Measurements from ENCODE around the gene OR2K2. TPM values are rescaled to one million over a fixed set of nuclear protein-coding genes. Genes with fewer than 3 reads are reported as not detected.

Gene OR2K2
- not detected in 2 replicates for total RNA-seq

DNA sequence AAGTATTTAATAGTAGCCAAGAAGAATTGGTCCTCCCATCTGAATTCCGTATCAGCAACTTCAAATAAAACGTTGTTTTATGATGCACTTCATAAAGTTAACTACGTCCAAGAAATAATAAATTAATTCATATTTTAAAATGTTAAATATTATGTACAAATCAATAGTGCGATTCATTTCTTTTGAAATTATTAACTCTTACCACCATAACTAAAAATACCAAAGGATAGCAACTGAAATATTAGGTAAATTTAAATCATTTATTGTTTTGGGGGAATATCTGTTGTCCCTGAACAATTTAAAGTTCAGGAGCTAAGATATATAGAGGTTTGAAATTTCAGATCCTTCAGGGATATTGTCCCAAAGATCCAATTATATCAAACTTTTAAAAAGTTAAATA lies at the start of gene OR2K2:
OR2K2 (minus strand) TSS at position 101 of the 400 bp plus-strand sequence. CDS start 1,791 bp downstream, outside the sequence.

Other genes with a start within 250 kb of the OR2K2 start
- 110 and 118 TPM in 2 replicates for gene ECPAS, start 154.2 kb upstream of the OR2K2 start, total RNA-seq
- 1.00 and 2.2 TPM in 2 replicates for gene ZNF483, start 195.0 kb upstream of the OR2K2 start, total RNA-seq